ENCODE data around the gene EPHA3. TPM values are rescaled to one million over a fixed set of nuclear protein-coding genes. Genes with fewer than 3 reads are reported as not detected.

The EPHA3 gene
- polyA plus RNA-seq, 4 donors: 4.9 to 6.0 (median 5.7) TPM

DNA sequence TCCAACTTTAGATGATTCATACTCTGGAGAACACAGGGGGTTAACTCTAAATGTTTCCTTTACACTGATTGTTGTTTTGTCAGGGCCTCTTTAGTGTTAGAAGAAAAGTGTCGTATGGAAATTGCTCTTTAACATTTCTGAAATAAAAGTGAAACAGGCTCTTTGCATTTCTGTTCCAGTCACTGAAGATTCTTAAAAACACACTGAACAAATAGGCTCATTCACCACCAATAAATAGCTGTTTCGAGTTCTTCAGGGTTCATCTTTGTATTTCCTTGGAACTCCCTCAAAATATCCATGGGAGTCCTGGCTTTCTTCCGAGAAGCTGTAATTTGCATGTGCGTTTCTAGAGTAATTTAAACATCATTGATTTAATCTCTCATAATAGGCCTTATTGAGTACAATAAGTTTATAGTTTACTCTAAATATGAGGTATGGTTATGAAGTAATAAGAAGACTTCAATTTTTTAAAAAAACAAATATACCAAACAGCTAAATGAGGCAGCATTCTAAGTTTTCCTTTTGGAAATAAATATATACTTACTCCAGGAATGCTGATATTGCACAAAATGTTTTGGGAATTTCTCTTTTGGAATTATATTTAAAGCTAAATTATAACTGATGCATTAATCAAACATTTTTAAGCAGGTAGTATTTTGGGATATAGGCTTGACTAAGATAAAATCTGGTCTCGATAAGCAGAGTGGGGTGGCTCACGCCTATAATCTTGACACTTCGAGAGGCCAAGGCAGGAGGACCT is 327.4 kb downstream of the EPHA3 start:
- no peak for DNase-seq (ENCODE audit: low read depth in 4 of 4, low spot score in 3 of 4)

DNA sequence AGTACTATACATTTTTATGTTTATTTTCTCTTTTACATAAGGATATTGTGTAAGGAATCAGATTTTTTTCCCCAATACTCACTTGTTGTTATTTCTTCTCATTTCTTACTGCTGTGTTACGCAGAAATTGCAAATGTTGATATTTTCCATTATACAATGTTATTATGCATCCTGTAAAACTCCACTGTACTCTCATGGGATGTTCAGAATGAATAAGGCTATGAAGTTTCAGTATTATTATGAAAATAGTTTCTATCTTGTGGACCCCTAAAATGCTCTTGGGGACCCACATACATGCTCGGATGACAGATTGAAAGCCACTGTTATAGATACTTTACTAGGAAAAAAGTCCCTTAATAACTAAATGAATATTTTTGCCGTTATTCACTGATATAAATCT is 329.4 kb downstream of the EPHA3 start:
- DNase-seq (ENCODE audit: low read depth in 4 of 4, low spot score in 3 of 4): no peak

GRCh38 chr3:89440386-89440785 is 333.0 kb downstream of the EPHA3 start:
- no peak for DNase-seq (ENCODE audit: low read depth in 4 of 4, low spot score in 3 of 4)

- DNase-seq (ENCODE audit: low read depth in 4 of 4, low spot score in 3 of 4): no peak
Measured at GRCh38 chr3:89441141-89441540, 333.7 kb downstream of the EPHA3 start.

DNA sequence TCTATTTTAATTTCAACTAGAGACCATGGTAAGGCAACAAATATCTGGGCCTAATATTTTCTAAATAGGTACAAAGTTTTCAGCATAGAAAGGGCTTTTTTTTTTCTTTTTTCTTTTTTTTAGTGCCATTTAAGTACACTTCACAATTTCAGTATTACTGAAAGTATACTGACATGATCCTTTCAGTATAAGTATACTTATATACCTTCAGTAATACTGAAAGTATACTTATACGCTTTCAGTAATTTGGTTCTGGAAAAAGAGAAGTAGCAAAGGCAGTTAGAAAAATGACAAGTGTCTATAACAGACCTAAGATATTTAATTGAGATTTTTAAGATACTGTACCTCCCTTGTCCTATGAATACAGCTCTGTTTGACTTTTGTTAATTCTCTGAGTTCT is 339.2 kb downstream of the EPHA3 start:
- DNase-seq (ENCODE audit: low read depth in 4 of 4, low spot score in 3 of 4): no peak

GRCh38 chr3:89447243-89447642 is 339.8 kb downstream of the EPHA3 start:
- no peak for DNase-seq (ENCODE audit: low read depth in 4 of 4, low spot score in 3 of 4)

DNA sequence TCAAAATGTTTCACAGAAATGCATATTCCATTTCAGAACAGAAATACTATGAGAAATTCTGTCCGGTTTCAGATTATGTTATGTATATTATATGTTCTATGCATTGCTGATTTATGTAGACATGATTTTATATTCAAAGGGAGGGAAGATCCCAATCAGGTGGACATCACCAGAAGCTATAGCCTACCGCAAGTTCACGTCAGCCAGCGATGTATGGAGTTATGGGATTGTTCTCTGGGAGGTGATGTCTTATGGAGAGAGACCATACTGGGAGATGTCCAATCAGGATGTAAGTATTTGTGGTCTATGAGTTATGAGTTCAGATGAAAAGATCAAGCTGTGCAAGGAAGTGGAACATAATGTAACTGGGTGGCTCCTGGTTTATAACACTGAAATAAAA is 341.7 kb downstream of the EPHA3 start:
- DNase-seq (ENCODE audit: low read depth in 4 of 4, low spot score in 3 of 4): no peak

DNA sequence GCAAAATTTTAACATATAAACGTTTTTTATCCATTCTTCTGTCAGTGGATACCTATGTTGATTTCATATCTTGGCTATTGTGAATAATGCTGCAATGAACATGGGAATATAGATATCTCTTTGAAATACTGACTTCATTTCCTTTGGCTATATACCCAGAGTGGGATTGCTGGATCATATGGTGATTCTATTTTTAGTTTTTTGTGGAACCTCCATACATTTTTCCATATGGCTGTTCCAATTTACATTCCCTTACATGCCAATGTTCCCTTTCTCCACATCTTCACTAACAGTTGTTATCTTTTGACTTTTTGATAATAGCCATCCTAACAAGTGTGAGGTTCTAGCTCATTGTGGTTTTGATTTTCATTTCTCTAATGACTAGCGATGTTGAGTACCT is 344.6 kb downstream of the EPHA3 start:
- DNase-seq (ENCODE audit: low read depth in 4 of 4, low spot score in 3 of 4): no peak

- no peak for DNase-seq (ENCODE audit: low read depth in 4 of 4, low spot score in 3 of 4)
Measured at GRCh38 chr3:89455240-89455639, 347.8 kb downstream of the EPHA3 start.

- no peak for DNase-seq (ENCODE audit: low read depth in 4 of 4, low spot score in 3 of 4)
Measured at GRCh38 chr3:89467898-89468363, 360.5 kb downstream of the EPHA3 start.

- DNase-seq (ENCODE audit: low read depth in 4 of 4, low spot score in 3 of 4): no peak
Measured at GRCh38 chr3:89472101-89472500, 364.7 kb downstream of the EPHA3 start.

- no peak for DNase-seq (ENCODE audit: low read depth in 4 of 4, low spot score in 3 of 4)
Measured at GRCh38 chr3:89474333-89475130, 367.1 kb downstream of the EPHA3 start.

DNA sequence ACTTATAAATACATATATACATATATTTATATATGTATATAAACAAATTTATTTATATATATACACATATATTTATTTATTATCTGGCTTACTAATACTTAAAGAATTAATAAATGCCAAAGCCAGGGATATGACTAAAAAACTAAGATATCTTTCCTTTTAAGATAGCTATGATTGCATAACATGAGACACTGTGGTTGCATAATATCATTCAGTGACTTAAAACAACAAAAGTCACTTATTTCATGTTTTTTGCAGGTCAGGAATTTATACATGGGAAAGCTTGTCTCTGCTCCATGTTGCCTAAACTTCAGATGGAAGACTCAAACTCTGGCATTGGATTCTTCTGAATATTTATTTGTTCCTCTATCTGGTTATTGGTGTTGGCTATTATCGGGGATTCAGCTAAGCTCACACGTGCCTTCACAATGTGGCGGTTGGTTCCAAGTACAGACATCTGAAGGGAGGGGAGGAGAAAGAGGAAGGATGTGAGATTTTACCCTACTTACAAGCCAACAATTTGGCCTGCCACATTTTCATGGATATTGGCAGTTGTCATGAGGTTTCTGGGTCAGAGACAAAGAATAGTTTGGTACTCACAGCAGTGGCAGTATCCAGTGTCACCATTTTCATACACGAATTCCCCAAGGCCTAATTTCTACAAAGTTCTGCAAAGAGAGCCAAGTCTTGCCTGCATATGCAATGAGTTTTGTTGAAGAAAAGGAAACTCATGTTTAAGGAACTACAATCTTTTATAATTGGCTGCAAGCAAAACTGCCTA is 381.6 kb downstream of the EPHA3 start:
- DNase-seq (ENCODE audit: low read depth in 4 of 4, low spot score in 3 of 4): no peak

GRCh38 chr3:89490129-89490528 is 382.7 kb downstream of the EPHA3 start:
- DNase-seq (ENCODE audit: low read depth in 4 of 4, low spot score in 3 of 4): no peak

DNA sequence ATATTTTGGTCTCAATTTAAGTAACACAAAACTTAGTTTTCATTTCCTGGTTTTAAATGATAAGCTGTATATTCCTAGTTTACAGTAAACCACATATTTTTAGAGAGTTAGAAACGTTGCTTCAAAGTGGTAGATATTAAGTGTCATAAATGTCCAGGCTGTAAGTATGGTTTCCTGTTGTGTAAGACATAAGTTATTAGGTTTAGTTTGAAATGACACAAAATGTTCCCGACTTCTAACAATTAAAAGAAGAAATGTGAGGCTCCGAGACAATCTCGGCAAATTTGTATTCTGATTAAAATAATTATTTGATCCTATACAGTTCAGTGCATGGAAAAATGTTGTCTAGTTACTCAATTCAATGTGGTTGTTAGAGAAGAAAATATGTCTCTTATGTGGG is 387.3 kb downstream of the EPHA3 start:
- no peak for DNase-seq (ENCODE audit: low read depth in 4 of 4, low spot score in 3 of 4)

- DNase-seq (ENCODE audit: low read depth in 4 of 4, low spot score in 3 of 4): no peak
Measured at GRCh38 chr3:89503891-89504391, 396.5 kb downstream of the EPHA3 start.

GRCh38 chr3:89504432-89504831 is 397.0 kb downstream of the EPHA3 start:
- DNase-seq (ENCODE audit: low read depth in 4 of 4, low spot score in 3 of 4): no peak

GRCh38 chr3:89506462-89507103 is 399.2 kb downstream of the EPHA3 start:
- DNase-seq (ENCODE audit: low read depth in 4 of 4, low spot score in 3 of 4): no peak

DNA sequence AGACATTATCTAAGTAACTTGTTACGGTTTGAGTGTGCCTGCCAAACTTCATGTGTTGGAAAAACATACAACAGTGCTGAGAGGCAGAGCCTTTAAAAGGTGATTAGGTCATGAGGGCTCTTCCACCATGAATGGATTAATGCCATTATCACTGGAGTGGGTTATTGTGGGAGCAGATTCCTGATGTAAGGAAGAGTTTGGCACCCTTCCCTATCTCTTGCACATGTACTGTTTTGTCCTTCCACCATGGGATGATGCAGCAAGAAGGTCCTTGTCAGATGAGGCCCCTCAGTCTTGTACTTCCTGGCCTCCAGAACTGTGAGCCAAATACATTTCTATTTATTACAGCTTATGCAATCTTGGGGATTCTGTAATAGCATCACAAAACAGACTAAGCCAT is 413.9 kb downstream of the EPHA3 start:
- no peak for DNase-seq (ENCODE audit: low read depth in 4 of 4, low spot score in 3 of 4)

- DNase-seq (ENCODE audit: low read depth in 4 of 4, low spot score in 3 of 4): no peak
Measured at GRCh38 chr3:89522155-89522554, 414.7 kb downstream of the EPHA3 start.
